NCI-H345 (cell line): ENCODE results near the gene ADAM19.
A peak's percentile ranks its signal among the peaks of the same experiment; 100 is the strongest.

Experiments used
- DNase-seq: peaks from one replicate; lab custom pipeline; 2025; lab: John Stamatoyannopoulos, UW

Gene ADAM19, protein sequence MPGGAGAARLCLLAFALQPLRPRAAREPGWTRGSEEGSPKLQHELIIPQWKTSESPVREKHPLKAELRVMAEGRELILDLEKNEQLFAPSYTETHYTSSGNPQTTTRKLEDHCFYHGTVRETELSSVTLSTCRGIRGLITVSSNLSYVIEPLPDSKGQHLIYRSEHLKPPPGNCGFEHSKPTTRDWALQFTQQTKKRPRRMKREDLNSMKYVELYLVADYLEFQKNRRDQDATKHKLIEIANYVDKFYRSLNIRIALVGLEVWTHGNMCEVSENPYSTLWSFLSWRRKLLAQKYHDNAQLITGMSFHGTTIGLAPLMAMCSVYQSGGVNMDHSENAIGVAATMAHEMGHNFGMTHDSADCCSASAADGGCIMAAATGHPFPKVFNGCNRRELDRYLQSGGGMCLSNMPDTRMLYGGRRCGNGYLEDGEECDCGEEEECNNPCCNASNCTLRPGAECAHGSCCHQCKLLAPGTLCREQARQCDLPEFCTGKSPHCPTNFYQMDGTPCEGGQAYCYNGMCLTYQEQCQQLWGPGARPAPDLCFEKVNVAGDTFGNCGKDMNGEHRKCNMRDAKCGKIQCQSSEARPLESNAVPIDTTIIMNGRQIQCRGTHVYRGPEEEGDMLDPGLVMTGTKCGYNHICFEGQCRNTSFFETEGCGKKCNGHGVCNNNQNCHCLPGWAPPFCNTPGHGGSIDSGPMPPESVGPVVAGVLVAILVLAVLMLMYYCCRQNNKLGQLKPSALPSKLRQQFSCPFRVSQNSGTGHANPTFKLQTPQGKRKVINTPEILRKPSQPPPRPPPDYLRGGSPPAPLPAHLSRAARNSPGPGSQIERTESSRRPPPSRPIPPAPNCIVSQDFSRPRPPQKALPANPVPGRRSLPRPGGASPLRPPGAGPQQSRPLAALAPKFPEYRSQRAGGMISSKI

DNA sequence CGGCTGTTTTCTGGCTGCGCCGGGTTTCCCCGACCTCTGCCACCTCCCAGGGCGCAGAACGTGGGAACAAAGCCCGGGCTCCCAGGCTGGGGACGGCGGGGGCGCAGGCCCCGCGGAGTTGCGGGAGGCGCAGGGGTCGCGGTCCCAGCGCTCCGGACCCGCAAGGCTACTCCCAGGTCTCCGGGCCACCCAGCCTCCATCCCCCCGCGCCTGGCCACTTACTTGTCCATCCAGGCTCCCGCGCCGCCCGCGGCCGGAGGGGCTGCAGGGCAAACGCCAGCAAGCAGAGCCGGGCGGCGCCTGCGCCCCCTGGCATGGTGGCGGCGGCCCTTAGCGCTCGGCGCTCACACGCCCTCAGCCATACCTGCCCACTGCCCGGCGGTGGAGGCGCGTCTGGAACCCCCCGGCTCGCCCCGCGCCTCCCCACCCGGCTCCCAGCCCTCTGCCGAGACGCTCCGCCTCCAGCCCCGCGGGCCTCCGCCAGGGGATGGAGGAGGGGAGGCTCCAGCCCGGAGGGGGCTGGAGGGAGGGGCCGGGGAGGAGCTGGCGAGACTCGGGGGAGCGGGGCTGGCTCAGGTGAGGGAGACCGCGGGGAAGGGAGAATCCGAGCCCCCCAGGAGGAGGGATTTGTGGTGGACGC lies at the start of gene ADAM19:
TSS of gene ADAM19 (minus strand) at position 395 of the 640 bp plus-strand sequence. CDS start at position 316, 79 bp downstream.
- peak; percentile 79 for DNase-seq

DNA sequence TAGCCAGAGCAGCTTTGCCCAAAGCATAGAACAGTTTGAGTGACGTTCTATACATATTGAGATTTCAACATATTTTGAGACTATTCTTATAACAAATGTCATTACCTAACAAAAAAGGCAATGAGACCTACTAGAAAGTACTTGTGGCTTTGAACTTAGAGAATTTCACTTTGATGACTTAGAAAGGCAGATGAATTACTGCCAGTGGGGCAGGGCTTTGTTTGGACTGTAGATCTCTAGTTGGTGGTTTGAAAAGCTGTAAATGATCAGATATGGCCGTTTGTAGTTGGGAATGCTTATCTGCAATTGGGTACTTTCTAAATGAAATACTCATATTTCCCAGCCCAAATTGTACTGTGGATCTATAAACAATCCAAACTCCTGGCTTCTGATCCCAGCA lies 48.6 kb upstream of the ADAM19 start:
- DNase-seq: no peak

- DNase-seq: no peak
Observed at GRCh38 chr5:157620776-157621175, 45.2 kb upstream of the ADAM19 start.

- no peak for DNase-seq
Observed at GRCh38 chr5:157618191-157618765, 42.7 kb upstream of the ADAM19 start.

DNA sequence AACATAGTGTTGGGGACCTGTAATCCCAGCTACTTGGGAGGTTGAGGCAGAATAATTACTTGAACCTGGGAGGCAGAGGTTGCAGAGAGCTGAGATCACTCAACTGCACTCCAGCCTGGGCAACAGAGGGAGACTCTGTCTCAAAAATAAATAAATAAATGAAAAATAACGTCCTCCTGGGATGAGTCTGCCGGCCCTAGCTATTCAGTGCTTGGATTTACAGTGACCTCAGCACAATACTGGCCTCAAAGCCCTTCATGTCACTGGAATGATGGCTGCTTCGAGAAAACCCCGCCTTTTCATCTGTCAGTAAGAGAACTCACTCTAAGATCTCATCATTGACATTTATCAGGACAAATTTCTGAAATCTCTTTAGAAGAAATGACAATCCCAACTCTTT lies 41.2 kb upstream of the ADAM19 start:
- DNase-seq: no peak

GRCh38 chr5:157613385-157614245 lies 38.0 kb upstream of the ADAM19 start:
- no peak for DNase-seq

- DNase-seq: no peak
Observed at GRCh38 chr5:157612581-157612980, 37.0 kb upstream of the ADAM19 start.

DNA sequence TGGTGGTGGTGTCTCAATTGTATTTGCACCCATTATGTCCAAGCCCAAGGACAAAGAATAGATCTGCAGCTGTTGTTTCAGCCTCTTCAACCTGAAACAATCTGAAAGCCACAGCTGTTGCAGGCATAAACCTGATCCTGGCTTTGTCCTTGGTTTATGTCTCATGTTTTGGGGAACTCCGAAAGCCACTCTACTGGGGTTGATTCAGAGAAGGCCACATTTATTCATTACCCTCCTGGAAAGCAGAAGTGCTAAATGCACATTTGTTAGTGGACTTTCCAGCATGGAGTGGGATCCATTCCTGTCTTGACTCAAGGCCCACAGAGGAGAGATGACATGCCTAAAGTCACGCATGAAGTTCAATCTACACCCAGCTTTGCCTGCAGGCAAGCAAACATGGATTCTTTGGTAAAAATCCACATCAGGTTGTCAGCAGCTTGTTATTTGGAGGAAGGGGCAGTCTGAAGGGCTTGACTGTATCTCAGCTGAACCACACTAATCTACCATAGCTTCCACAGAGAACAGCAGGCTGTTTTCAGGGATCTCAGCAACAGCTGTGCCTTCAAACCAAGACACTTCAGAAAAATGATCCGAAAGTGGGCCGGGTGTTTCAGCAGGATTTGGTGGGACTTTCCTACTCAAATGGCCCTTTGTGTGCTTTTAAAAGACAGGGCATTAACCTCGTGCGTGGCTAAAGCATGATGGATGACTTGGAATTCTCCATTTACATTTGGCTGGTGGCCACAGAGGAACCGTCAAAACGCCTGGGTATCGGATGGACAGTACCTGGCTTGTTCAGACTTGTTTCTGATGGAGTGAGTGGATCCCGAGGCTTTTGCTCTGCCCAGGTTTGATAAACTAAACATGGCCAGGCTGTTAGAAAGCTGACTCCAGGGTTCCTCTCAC lies 36.2 kb upstream of the ADAM19 start:
- peak; percentile 58 for DNase-seq

- DNase-seq: no peak
Observed at GRCh38 chr5:157610990-157611389, 35.4 kb upstream of the ADAM19 start.

DNA sequence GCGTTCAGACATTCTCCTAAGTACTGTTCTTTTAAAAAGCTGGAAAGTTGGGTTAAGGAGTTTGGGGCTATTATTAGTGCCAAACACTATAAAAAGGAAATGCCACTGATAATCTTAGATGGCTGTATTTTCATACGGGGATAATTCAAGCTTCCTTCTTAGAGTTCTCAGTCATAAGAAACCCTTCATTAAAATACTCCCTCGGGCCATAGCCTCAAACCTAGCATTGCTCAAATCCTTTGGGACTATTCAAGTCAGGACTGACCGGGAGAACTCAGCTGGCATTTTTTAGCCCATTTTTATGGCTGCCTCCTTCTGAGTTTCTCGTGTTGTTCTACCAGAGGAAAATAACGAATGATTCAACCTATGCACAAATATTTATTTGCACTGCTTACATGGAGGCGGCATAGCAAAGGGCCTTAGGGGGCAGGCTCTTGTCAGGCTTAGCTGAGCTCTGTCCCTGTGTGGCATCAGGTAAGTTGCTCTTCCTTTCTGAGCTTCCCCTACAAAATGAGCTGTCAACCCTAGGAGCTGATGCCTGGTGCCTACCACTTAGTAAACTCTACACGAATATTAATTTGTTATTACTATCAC lies 33.5 kb upstream of the ADAM19 start:
- no peak for DNase-seq

GRCh38 chr5:157607371-157608161 lies 32.0 kb upstream of the ADAM19 start:
- DNase-seq: no peak

- DNase-seq: no peak
Observed at GRCh38 chr5:157606046-157606445, 30.5 kb upstream of the ADAM19 start.

GRCh38 chr5:157603333-157604190 lies 28.0 kb upstream of the ADAM19 start:
- no peak for DNase-seq

GRCh38 chr5:157602505-157602904 lies 26.9 kb upstream of the ADAM19 start:
- no peak for DNase-seq

GRCh38 chr5:157600252-157600651 lies 24.7 kb upstream of the ADAM19 start:
- DNase-seq: no peak

GRCh38 chr5:157599565-157599964 lies 24.0 kb upstream of the ADAM19 start:
- no peak for DNase-seq

DNA sequence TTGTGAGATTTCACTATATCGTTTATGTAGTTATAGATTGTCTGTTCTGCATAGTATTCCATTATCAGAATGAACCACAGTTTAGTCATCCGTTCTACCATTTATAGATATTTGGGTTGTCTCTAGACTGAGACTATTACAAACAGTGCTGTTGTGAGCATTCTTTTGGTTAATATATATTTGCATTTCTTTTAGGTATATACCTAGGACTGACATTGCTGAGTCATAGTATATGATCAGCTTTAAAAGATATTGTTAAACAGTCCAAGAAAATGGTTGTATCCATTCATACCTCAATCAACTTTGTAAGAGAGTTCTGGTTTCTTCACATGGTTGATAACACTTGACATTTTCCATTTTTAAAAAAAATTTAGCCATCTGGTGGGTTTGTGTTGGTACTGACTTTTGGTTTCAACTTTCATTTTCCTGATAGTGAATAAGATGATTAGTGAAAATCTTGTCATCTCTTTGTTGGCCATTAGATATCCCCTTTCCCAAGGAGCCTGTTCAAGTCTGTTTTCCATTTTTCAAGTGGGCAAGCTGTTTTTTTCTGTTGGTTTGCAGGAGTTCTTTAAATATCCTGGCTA lies 22.9 kb upstream of the ADAM19 start:
- no peak for DNase-seq
